Measurements from ENCODE around the gene CERS6.

- TF ChIP-seq CTCF (conservative IDR thresholded peaks at IDR 0.05) (no peak), EZH2 (IDR thresholded peaks at IDR 0.05; ENCODE audit: low read depth) (no peak)
These were observed 82.1 kb downstream of the CERS6 start for GRCh38 chr2:168538133-168538532.
